Measurements from ENCODE around the gene CLMN.

DNA sequence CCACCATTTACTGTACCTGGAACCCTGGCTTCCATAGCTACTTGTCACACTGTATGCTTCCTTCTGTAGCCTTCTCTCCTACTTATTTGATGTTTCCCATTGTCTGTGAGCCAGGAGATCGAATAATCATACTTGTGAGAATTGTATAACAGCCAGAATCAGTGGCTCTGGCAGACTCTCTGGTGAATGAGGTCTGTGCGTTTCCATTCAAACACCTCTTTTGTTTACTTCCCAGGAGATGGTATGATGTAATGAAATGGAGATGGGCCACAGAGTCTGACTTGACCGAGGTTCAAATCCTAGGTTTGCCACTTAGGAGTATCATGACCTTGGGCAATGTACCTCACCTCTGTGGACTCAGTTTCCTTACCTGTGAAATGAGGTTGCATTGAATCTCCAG is 35.7 kb upstream of the CLMN start:
- TF ChIP-seq, protein P1, sequence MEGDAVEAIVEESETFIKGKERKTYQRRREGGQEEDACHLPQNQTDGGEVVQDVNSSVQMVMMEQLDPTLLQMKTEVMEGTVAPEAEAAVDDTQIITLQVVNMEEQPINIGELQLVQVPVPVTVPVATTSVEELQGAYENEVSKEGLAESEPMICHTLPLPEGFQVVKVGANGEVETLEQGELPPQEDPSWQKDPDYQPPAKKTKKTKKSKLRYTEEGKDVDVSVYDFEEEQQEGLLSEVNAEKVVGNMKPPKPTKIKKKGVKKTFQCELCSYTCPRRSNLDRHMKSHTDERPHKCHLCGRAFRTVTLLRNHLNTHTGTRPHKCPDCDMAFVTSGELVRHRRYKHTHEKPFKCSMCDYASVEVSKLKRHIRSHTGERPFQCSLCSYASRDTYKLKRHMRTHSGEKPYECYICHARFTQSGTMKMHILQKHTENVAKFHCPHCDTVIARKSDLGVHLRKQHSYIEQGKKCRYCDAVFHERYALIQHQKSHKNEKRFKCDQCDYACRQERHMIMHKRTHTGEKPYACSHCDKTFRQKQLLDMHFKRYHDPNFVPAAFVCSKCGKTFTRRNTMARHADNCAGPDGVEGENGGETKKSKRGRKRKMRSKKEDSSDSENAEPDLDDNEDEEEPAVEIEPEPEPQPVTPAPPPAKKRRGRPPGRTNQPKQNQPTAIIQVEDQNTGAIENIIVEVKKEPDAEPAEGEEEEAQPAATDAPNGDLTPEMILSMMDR (IDR thresholded peaks at IDR 0.05): no peak
- TF ChIP-seq POLR2A (IDR thresholded peaks at IDR 0.05) (no peak), POLR2AphosphoS5 (IDR thresholded peaks at IDR 0.05) (no peak), EP300 (IDR thresholded peaks at IDR 0.05) (no peak)
